Liver (tissue), 9 donors: Measurements from ENCODE around the gene PLA2G4B. TPM values are rescaled to one million over a fixed set of nuclear protein-coding genes. Genes with fewer than 3 reads are reported as not detected.

ENCODE experiments used
- DNase-seq: peaks from one replicate; pipeline ENCODE4 v3.0.0-alpha.2; 2017; ENCODE audit warnings: low spot score
- H3K27ac ChIP-seq, 2 donors: one replicate each; pipeline ENCODE4 v1.7.0; 2013; ENCODE audit warnings: inconsistent platforms in 2 of 2, low read length in 2 of 2, control low read depth in 1 of 2, low read depth in 1 of 2, mild to moderate bottlenecking in 1 of 2
- H3K27me3 ChIP-seq, 4 donors: one replicate each; pipeline versions ENCODE4 v1.6.1 to v1.7.0; 2013; ENCODE audit warnings: low read length in 3 of 4, inconsistent platforms in 1 of 4, mild to moderate bottlenecking in 1 of 4, moderate library complexity in 1 of 4; ENCODE audit not compliant: control insufficient read depth in 4 of 4, insufficient read depth in 4 of 4
- H3K36me3 ChIP-seq, 4 donors: one replicate each; pipeline versions ENCODE4 v1.6.1 to v1.7.0; 2013; ENCODE audit warnings: low read length in 3 of 4, mild to moderate bottlenecking in 3 of 4, low read depth in 1 of 4, moderate library complexity in 1 of 4; ENCODE audit not compliant: control insufficient read depth in 4 of 4, insufficient read depth in 3 of 4
- H3K4me1 ChIP-seq, 4 donors: one replicate each; pipeline versions ENCODE4 v1.6.1 to v1.7.0; 2013; ENCODE audit warnings: low read length in 3 of 4, mild to moderate bottlenecking in 3 of 4, moderate library complexity in 1 of 4; ENCODE audit not compliant: control insufficient read depth in 4 of 4, insufficient read depth in 4 of 4
- H3K4me3 ChIP-seq, 3 donors: one replicate each; pipeline versions ENCODE4 v1.6.1 to v1.7.0; 2013; ENCODE audit warnings: low read length in 3 of 3, control low read depth in 1 of 3, low read depth in 1 of 3, mild to moderate bottlenecking in 1 of 3
- H3K9ac ChIP-seq, 2 donors: one replicate each; pipeline ENCODE4 v1.7.0; 2013; ENCODE audit warnings: low read length in 2 of 2, mild to moderate bottlenecking in 2 of 2, moderate library complexity in 2 of 2, control low read depth in 1 of 2, low read depth in 1 of 2
- H3K9me3 ChIP-seq, 4 donors: one replicate each; pipeline versions ENCODE4 v1.6.1 to v1.7.0; 2013; ENCODE audit warnings: low read length in 3 of 4; ENCODE audit not compliant: control insufficient read depth in 4 of 4
- CTCF ChIP-seq: fragments of 150-350 bp; IDR thresholded peaks from 2 replicates; pipeline ENCODE4 v1.5.1; 2017; ENCODE audit warnings: improper control_type of control experiment, low read depth, low read length; ENCODE audit not compliant: missing input control
- EGR1 ChIP-seq, 2 donors: IDR thresholded peaks; 2 replicates each; pipeline ENCODE4 v1.6.1; 2016 to 2018; ENCODE audit warnings: antibody characterized with exemption in 2 of 2, low read depth in 2 of 2
- FOXA1 ChIP-seq: IDR thresholded peaks from 2 replicates; pipeline ENCODE4 v1.6.1; 2016; ENCODE audit warnings: antibody characterized with exemption
- FOXA2 ChIP-seq: IDR thresholded peaks from 2 replicates; pipeline ENCODE4 v1.6.1; 2016; ENCODE audit warnings: antibody characterized with exemption
- GABPA ChIP-seq, 2 donors: IDR thresholded peaks in 1 of 2; conservative IDR thresholded peaks in 1 of 2; 2 replicates each; pipeline ENCODE4 v1.6.1; 2016; ENCODE audit warnings: antibody characterized with exemption in 2 of 2, mild to moderate bottlenecking in 1 of 2, moderate library complexity in 1 of 2
- HNF4A ChIP-seq, 2 donors: conservative IDR thresholded peaks; 2 replicates each; pipeline ENCODE4 v1.6.1; 2016; ENCODE audit warnings: antibody characterized with exemption in 2 of 2, mild to moderate bottlenecking in 2 of 2
- HNF4G ChIP-seq: IDR thresholded peaks from 2 replicates; pipeline ENCODE4 v1.6.1; 2016; ENCODE audit warnings: antibody characterized with exemption
- JUND ChIP-seq, 2 donors: IDR thresholded peaks; 2 replicates each; pipeline ENCODE4 v1.6.1; 2016; ENCODE audit warnings: antibody characterized with exemption in 2 of 2
- MAX ChIP-seq: IDR thresholded peaks from 2 replicates; pipeline ENCODE4 v1.6.1; 2016; ENCODE audit warnings: antibody characterized with exemption
- NR2F2 ChIP-seq: IDR thresholded peaks from 2 replicates; pipeline ENCODE4 v1.6.1; 2016; ENCODE audit warnings: antibody characterized with exemption
- RAD21 ChIP-seq, 2 donors: IDR thresholded peaks; 2 replicates each; pipeline ENCODE4 v1.6.1; 2016; ENCODE audit warnings: antibody characterized with exemption in 2 of 2, mild to moderate bottlenecking in 2 of 2
- REST ChIP-seq: IDR thresholded peaks from 2 replicates; pipeline ENCODE4 v1.6.1; 2016; ENCODE audit warnings: antibody characterized with exemption, mild to moderate bottlenecking
- RXRA ChIP-seq, 2 donors: IDR thresholded peaks; 2 replicates each; pipeline ENCODE4 v1.6.1; 2017 to 2018; ENCODE audit warnings: antibody characterized with exemption in 2 of 2, mild to moderate bottlenecking in 1 of 2
- SP1 ChIP-seq: IDR thresholded peaks from 2 replicates; pipeline ENCODE4 v1.6.1; 2018; ENCODE audit warnings: antibody characterized with exemption, mild to moderate bottlenecking
- TAF1 ChIP-seq: conservative IDR thresholded peaks from 2 replicates; pipeline ENCODE4 v1.6.1; 2016; ENCODE audit warnings: antibody characterized with exemption, mild to moderate bottlenecking
- YY1 ChIP-seq: IDR thresholded peaks from 2 replicates; pipeline ENCODE4 v1.6.1; 2016; ENCODE audit warnings: antibody characterized with exemption, mild to moderate bottlenecking
- WGBS: extraction: QIAGEN DNeasy Blood & Tissue Kit; methylation state at CpG from one replicate; pipeline ENCODE4 v1.1.7; 2013; 5-methylcytosine and 5-hydroxymethylcytosine counted together
- polyA plus RNA-seq, 2 donors: library from polyadenylated mRNA; stranded (reverse) in 1 of 2; unstranded in 1 of 2; fragments of 200-250 nt in 1 of 2; fragments of >200 nt in 1 of 2; fragmentation: Nextera tagmentation in 1 of 2; extraction: Ambion mirVana in 1 of 2; gene quantifications; one replicate each; pipeline versions ENCODE4 v1.2.1 to v1.2.3, GENCODE V29; 2013 to 2015
- total RNA-seq, 2 donors: library from RNA; depleted of rRNA; stranded (reverse); fragments of >200 nt; gene quantifications; one replicate each; pipeline ENCODE4 v1.2.3, GENCODE V29; 2014
- donor health status: healthy.
- donor health status: healthy.
- donor health status: healthy.
- donor health status: healthy.
- donor health status: healthy.

Gene PLA2G4B
- total and polyA plus RNA-seq, 4 donors: 0.33 to 3.6 (median 2.3) TPM

- Histone ChIP-seq H3K9me3 (no peaks in the 10 kb centered on the region), H3K27ac (no peak overlapping the region), H3K36me3 (no peaks in the 10 kb centered on the region), H3K4me3 (no peak overlapping the region), H3K4me1 (peaks cover 26 to 48% (median 38%) of the 10 kb centered on the region in 4 donors), H3K9ac (no peak overlapping the region), H3K27me3 (no peaks in the 10 kb centered on the region)
- WGBS: 81% methylated on average over 10 of the region's 10 CpGs
- DNase-seq: no peak
- peak in 1 of 2 donors; percentile 17 for TF ChIP-seq HNF4A (conservative IDR thresholded peaks at IDR 0.05)
- no peak for TF ChIP-seq GABPA (IDR thresholded peaks at IDR 0.05 in 1 of 2, conservative IDR thresholded peaks at IDR 0.05 in 1 of 2)
- TF ChIP-seq MAX: no peak
- TF ChIP-seq JUND (IDR thresholded peaks at IDR 0.05): no peak
- no peak for TF ChIP-seq FOXA1
- TF ChIP-seq RAD21 (IDR thresholded peaks at IDR 0.05): no peak
- TF ChIP-seq FOXA2: no peak
- TF ChIP-seq EGR1 (IDR thresholded peaks at IDR 0.05; ENCODE audit: low read depth in 2 of 2): no peak
- peak in 1 of 2 donors; percentile 45 for TF ChIP-seq RXRA (IDR thresholded peaks at IDR 0.05)
- no peak for TF ChIP-seq HNF4G
- no peak for TF ChIP-seq CTCF
Measured at GRCh38 chr15:41880156-41880877, 41.7 kb downstream of the PLA2G4B start.

GRCh38 chr15:41881086-41881485 lies 42.4 kb downstream of the PLA2G4B start:
- no peaks in the 10 kb centered on the region for H3K36me3 ChIP-seq
- no peaks in the 10 kb centered on the region for H3K9me3 ChIP-seq
- peak overlapping the region in 1 of 2 donors; percentile 56 for H3K27ac ChIP-seq
- H3K4me1 ChIP-seq: peaks cover 26 to 50% (median 38%) of the 10 kb centered on the region in 4 donors
- H3K9ac ChIP-seq: no peak overlapping the region
- no peak overlapping the region for H3K4me3 ChIP-seq
- WGBS: 76% methylated on average over 8 of the region's 8 CpGs
- TF ChIP-seq RXRA (IDR thresholded peaks at IDR 0.05): no peak
- no peak for TF ChIP-seq CTCF
- no peaks in the 10 kb centered on the region for H3K27me3 ChIP-seq
- no peak for DNase-seq

- Histone ChIP-seq H3K4me1 (peaks cover 26 to 50% (median 38%) of the 10 kb centered on the region in 4 donors), H3K27ac (peak overlapping the region in 1 of 2 donors; percentile 56), H3K36me3 (no peaks in the 10 kb centered on the region), H3K27me3 (no peaks in the 10 kb centered on the region), H3K9me3 (no peaks in the 10 kb centered on the region), H3K4me3 (no peak overlapping the region), H3K9ac (no peak overlapping the region)
- no peak for DNase-seq
- 21% methylated on average over 10 of the region's 10 CpGs for WGBS
- TF ChIP-seq RXRA (IDR thresholded peaks at IDR 0.05) (peak; percentile 42 to 80), REST (no peak), HNF4A (conservative IDR thresholded peaks at IDR 0.05) (peak in 1 of 2 donors; percentile 61), JUND (IDR thresholded peaks at IDR 0.05) (no peak), TAF1 (no peak), YY1 (no peak), MAX (no peak), FOXA2 (peak; percentile 62), FOXA1 (no peak), CTCF (no peak), SP1 (no peak), NR2F2 (no peak)
Measured at GRCh38 chr15:41881550-41881919, 42.9 kb downstream of the PLA2G4B start.
